GM19438 (cell line): ENCODE data around the gene RC3H1.
A peak's percentile ranks its signal among the peaks of the same experiment; 100 is the strongest.
"Not testable (repeated sequence)": the region's sequence is repeated elsewhere in the genome, so short reads cannot be mapped to it uniquely, and the experiment has no call there.

ENCODE experiments used
- ATAC-seq: cut with Tn5 transposase; IDR thresholded peaks from one replicate; pipeline ENCODE4 v1.9.1; 2021; ENCODE audit warnings: low read depth; ENCODE audit not compliant: unreplicated experiment

The RC3H1 gene, protein sequence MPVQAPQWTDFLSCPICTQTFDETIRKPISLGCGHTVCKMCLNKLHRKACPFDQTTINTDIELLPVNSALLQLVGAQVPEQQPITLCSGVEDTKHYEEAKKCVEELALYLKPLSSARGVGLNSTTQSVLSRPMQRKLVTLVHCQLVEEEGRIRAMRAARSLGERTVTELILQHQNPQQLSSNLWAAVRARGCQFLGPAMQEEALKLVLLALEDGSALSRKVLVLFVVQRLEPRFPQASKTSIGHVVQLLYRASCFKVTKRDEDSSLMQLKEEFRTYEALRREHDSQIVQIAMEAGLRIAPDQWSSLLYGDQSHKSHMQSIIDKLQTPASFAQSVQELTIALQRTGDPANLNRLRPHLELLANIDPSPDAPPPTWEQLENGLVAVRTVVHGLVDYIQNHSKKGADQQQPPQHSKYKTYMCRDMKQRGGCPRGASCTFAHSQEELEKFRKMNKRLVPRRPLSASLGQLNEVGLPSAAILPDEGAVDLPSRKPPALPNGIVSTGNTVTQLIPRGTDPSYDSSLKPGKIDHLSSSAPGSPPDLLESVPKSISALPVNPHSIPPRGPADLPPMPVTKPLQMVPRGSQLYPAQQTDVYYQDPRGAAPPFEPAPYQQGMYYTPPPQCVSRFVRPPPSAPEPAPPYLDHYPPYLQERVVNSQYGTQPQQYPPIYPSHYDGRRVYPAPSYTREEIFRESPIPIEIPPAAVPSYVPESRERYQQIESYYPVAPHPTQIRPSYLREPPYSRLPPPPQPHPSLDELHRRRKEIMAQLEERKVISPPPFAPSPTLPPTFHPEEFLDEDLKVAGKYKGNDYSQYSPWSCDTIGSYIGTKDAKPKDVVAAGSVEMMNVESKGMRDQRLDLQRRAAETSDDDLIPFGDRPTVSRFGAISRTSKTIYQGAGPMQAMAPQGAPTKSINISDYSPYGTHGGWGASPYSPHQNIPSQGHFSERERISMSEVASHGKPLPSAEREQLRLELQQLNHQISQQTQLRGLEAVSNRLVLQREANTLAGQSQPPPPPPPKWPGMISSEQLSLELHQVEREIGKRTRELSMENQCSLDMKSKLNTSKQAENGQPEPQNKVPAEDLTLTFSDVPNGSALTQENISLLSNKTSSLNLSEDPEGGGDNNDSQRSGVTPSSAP

DNA sequence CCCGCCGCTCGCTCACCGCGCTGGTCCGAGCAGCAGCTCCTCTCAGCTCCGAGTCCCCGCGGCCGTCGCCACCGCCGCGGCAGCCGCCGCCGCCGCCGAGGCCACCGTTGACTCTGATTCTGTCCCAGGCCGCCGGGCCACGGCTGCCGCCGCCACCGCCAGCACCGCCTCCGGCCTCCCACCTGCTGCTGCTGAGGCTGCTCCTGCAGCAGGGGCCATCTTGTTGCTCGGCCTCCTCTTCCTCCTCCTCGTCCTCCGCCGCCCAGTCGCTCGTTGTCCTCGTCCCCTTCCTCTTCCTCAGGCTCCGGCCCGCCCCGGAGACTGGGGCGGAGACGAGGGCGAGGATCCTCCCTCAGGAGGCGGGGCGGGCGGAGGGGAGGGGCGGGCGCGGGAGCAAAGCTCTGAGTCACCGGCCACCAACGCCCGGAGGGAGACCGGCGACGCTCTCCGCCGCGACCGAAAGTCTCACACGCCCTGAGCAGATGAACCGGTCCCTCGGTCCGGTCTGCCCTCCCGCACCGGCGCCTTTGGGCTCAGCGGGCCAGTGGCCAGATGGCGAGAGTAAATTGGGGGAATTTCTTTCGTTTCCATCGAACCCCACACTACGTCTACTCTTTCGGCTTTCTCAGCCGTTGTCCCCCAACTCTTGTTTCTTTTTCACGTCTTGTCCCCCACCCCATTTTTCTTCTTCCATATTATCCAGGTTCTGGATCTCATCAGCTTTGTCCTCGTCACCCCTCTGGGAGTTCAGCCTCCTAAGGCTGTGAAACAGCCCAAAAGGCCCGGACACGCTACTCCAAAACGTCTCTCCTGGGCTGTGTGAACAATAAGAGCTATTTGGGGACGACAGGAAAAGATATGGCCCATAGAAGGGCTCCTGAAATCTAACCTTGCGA is at the start of gene RC3H1:
Gene RC3H1 (minus strand): TSS at position 278 of the 896 bp plus-strand sequence. CDS start 29,372 bp downstream, outside the sequence.
- peak; percentile 90 for ATAC-seq

DNA sequence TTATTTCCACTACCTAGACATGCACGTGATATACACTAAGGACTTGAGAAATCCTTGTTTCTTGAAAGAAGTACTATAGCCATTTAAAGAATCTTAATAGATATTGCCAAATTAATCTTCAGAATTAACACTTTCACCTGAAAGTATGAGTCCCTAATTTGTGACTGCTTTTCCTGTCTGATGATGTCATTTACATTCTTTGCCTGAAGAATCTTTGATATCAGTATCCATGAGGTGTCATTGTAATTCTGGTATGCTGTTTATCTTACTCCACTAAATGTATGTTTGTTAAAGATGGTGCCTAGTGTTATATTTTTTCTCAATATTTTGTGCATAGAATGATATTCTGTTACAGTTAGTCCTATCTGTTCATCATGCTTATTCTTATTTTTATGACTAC is 48.5 kb upstream of the RC3H1 start:
- ATAC-seq: no peak

DNA sequence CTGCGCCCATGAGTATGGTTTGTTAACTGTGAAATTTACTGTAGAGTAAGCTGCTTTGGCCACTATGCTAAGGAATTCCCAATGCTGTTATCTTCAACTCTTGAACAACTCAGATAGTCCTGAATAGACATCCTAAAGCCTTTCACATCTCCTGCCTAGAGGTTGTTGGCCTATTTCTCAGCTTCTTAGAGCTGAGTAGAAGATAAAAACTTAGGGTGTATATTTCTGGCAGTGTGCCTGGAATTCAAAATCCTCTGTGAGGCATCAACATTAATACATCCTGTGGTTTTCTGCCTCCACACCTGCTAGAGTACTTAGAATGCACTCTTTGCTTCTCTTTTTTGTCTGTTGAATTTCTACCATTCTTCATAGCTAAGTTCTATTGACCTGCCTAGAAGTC is 45.8 kb upstream of the RC3H1 start:
- ATAC-seq: no peak

DNA sequence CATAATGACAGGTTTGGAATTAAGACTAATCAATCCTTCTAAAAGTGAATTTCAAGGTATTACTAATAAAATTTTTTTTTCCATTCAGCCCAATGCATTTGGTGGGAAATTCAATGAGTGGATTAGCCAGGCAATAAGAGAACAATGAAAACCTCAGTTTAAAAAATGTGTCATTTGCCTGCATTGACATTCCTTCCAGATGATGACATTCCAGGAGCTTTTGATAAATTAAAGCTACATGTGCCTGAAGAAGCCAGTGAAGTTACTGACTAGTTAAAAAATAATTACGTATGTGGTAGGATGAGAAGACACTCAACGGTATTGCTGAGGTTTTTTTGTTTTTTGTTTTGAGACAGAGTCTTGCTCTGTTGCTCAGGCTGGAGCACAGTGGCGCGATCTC is 37.9 kb upstream of the RC3H1 start:
- no peak for ATAC-seq

DNA sequence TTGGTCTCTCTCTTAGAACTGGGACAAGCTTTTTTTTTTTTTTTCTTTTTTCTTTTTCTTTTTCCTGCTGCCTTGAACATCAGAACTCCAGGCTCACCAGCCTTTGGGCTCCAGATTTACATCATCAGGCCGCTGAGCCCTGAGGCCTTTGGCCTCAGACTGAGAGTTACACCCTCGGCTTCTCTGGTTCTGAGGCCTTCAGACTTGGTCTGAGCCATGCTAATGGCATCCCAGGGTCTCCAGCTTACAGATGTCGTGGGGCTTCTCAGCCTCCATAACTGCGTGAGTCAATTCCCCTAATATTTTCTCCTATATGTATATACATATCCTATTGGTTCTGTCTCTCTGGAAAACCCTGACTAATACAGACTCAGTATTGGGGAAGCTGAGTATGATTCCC is 36.5 kb upstream of the RC3H1 start:
- no peak for ATAC-seq

DNA sequence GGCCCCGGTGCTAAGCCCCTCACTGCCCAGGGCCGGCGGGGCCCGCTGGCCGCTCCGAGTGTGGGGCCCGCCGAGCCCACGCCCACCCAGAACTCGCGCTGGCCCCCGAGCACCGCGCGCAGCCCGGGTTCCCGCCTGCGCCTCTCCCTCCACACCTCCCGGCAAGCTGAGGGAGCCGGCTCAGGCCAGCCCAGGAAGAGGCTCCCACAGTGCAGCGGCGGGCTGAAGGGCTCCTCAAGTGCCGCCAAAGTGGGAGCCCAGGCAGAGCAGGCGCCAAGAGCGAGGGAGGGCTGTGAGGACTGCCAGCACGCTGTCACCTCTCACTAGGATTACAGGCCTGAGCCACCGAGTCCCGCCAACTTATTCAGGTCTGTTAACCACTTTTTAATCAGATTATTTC is 34.5 kb upstream of the RC3H1 start:
- not testable (repeated sequence) for ATAC-seq

DNA sequence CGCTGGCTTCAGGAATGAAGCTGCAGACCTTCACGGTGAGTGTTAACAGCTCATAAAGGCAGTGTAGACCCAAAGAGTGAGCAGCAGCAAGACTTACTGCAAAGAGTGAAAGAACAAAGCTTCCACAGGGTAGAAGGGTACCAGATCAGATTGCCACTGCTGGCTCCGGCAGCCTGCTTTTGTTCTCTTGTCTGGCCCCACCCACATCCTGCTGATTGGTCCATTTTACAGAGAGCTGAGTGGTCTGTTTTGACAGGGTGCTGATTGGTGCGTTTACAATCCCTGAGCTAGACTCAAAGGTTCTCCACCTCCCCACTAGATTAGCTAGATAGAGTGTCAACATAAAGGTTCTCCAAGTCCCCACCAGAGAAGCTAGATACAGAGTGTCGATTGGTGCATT is 33.6 kb upstream of the RC3H1 start:
- ATAC-seq: not testable (repeated sequence)

DNA sequence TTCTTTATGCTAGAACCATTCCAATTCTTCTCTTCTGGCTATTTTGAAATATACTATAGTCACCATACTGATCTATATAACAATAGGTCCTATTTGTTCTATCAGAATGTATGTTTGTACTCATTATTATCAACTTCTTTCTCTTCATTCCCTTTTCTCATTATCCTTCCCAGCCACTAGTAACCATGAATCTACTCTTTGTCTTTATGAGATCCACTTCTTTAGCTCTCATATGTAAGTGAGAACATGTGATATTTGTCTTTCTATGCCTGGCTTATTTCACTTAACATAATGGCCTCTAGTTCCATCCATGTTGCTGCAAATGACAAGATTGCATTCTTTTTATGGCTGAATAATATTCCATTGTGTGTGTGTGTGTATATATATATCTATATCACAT is 31.7 kb upstream of the RC3H1 start:
- ATAC-seq: no peak

DNA sequence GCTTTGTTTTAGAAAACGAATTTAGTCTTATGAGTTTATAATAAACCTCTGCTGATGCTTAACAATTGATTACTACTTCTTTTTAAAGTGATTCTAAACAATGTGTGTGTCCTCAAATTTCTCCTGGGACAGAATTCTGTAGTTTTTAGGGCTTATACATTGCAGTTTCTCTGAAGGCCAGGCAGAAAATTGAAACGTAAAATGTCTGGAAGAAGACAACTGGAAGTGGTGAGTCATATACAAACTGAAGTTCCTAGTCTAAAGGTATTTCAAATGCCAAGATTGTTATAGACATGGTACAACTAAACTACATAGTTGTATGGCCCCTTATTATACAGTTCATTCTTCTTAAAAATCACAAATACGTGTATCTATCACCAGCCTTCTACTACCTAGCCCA is 30.5 kb upstream of the RC3H1 start:
- no peak for ATAC-seq

DNA sequence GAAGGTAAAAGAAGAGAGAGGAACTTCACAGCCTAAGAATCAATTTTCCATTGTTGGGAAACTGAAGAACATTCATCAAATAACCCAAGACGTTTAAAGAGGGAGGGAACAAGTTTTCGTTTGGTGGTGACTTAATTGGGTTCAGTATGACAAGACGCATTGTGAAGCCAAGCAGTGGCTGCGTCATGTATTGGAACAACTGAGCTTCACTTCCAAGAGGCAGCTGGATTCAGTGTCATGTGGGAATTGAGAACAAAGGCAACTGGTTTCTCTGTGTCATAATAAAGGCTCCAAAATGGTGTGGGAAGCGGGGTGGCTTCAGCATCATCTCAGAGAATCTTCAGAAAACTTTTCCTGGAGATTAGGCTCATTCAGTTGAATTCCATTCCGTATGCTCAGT is 29.8 kb upstream of the RC3H1 start:
- ATAC-seq: no peak

DNA sequence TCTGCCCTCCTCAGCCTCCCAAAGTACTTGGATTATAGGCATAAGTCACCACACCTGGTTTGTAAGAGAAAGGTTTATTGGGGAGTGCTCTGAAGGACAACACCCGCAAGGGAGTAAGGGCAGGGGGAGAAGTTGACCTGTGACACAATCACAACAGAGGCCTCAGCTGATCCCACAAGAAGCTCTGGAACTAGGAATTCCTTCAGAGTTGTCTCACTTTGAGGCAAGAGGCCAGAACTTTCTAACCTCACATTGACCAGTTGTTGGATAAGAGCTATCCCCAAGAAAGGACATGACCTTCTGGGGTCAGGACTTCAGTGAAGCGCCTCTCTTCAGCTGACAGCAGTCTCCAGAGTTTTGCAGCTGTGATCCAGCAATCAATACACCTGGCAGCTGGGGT is 27.4 kb upstream of the RC3H1 start:
- ATAC-seq: no peak

DNA sequence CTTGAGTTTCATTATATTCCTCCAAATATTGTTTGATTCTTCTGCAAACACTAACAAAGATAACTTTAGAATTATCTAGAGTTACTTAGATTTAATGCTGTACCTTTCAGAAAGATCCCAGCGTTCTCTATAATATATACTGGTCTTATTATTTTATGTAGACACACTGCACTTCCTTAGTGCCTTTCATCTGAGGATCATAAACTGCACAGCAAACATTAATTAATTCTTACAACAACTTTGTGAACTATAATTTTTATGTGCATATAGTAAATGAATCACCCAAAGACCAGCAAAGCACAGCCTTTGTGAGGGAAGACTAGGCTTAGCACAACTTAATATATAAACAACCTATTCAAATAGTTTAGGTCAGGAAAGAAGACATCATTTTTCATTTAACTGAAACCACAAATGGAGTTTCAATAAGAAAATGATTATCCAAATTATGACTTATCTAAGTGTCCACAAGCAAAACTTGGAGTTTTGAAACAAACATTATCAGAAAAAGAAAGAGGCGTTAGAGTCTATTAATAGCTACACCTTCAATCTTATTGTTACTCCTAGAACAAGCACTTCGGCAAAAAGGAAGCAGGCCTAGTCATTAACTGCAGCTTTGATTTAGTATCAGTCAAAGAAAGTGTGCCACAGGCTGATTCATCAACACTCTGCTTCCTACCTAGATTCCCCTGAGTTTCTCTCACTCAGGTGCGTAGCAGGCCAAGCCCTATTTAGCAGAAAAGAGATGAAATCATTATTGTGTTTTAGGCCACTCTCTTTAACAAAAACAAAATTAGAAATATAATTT is 22.5 kb upstream of the RC3H1 start:
- ATAC-seq: no peak

DNA sequence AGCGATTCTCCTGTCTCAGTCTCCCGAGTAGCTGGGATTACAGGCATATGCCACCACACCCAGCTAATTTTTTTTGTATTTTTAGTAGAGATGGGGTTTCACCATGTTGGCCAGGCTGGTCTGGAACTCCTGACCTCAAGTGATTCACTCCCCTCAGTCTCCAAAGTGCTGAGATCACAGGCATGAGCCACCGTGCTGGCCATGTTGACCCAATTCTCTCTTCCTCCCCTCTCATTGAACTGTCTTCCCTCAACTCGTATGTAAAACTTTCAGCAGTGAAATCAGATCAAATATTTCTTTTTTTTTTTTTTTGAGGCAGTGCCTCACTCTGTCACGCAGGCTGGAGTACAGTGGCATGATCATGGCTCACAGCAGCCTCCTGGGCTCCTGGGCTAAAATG is 20.4 kb upstream of the RC3H1 start:
- not testable (repeated sequence) for ATAC-seq

DNA sequence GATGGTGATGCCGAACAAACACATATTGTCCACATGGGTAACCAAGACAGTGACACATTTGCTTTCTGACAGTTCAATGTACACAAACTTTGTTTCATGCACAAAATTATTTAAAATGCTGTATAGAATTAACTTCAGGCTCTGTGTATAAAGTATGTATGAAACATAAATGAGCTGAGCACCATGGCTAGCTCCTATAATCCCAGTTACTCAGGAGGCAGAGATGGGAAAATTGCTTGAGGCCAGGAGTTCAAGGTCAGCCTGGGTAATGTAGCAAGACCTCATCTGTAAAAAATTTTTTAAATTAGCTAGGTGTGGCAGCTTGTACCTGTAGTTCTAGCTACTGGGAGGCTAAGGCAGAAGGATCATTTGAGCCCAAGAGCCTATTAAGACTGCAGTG is 19.2 kb upstream of the RC3H1 start:
- no peak for ATAC-seq

DNA sequence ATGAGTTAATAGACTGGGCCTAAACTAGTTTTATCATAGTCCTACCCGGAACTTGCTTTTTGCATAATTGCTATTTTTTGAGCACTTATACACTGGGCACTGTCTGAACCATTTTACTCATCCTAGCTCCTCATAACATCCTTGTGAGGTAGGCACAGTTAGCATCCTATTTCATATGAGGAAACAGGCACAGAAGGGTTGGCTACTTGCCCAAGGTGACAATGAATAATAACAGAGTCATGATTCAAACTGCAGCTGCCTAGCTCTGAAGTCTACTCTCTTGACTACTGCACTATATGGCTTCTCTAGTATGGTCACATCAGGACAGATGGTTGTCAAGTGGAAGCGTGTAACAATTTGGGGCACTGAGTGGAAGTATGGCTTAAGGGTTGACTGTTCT is 18.2 kb upstream of the RC3H1 start:
- ATAC-seq: no peak

DNA sequence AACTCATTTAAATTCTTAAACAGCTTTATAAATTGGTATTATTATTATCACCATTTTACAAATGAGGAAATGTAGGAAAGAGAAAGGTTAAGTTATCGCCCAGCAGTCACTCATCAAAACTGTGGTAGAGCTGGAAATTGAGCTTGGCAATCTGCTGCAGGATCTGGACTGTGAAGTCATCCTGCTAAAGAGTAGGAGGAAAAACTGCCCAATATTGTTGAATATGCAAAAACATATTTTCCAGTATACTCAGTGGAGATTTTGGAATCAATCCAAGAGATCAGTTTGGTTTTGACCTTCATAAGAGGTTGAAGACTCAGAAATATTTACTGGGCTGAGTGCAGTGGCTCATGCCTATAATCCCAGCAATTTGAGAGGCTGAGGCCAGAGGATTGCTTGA is 16.9 kb upstream of the RC3H1 start:
- ATAC-seq: no peak

DNA sequence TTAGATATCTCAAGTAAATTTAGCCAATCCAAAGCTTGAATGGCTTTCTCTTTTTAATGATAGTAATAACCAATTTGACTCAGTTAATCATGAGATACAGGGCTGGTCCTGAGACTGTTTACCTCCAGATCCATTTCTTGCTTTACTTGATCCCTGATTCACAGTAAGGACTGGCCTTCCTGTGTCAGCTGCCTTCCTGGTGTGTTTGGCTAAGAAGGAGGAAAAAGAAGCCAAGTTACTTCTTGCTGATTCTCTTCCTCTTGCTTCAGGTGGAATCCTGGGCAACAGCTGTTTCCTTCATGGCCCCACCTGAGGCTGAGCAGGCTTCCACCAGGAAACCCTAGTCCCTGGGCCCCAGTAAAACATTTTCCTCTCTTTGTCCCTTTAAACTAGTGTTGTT is 14.6 kb upstream of the RC3H1 start:
- no peak for ATAC-seq

DNA sequence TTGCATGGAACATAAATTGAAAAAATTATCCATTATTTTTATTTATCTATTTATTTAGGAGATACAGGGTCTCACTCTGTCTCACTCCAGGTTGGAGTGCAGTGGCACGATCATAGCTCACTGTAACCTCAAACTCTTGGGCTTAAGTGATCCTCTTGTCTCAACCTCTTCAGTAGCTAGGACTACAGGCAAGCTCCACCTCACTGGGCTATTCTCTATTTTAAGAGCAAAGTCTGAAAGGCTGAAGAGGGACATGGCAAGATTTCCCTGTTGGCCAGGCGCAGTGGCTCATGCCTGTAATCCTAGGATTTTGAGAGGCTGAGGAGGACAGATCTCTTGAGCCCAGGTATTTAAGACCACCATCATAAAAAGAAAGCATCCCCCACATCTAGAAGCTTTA is 14.0 kb upstream of the RC3H1 start:
- no peak for ATAC-seq

DNA sequence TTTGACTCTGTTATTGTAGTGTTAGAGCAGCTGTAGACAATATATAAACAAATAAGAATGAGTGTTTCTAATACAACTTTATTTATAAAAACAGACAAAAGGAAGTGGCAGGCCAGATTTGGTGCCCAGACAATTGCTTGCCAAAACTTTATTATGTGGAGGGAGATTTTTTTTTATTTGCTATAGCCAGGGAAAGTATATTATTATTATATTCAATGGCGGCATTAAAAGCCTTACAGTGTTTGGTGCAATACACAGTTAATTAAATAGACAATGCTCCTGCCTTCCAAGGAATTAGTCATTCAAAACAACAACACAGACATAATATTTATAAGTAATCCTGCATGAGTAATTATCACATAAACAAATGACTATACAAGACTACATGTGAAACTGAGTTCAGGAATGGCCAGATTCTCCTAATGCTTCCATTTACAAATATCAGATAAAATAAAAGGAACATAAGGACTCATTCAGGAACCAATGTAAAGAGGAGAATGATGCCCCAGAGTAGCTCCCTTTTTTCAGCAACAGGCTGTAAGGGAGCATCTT is 10.6 kb upstream of the RC3H1 start:
- ATAC-seq: no peak
